Measurements from ENCODE around the gene SYNGAP1. TPM values are rescaled to one million over a fixed set of nuclear protein-coding genes. Genes with fewer than 3 reads are reported as not detected.

Gene SYNGAP1
- total and polyA plus RNA-seq, 2 of the 4 experiments (the other 2 are of a cell fraction): 1.4 to 17.0 TPM

DNA sequence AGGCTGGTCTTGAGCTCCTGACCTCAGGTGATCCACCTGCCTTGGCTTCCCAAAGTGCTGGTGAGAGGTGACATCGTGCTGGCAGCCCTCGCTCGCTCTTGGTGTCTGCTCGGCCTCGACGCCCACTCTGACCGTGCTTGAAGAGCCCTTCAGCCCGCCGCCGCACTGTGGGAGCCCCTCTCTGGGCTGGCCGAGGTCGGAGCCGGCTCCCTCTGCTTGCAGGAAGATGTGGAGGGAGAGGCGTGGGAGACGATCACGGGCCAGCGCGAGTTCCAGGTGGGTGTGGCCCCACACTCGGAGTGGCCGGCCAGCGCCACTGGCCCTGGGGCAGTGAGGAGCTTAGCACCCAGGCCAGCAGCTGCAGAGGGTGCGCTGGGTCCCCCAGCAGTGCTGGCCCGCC is 82.6 kb downstream of the SYNGAP1 start:
- H3K14ac ChIP-seq (replicated peaks; ENCODE audit: low read depth, low read length): no peak overlapping the region
- no peaks in the 10 kb centered on the region for H3K9me1 ChIP-seq (ENCODE audit: insufficient read depth, low read length)
- BruUV-seq (replicated peaks): no TSS peak
- no peak overlapping the region for H3K23ac ChIP-seq (ENCODE audit: low read depth, low read length)
- H4K5ac ChIP-seq (ENCODE audit: low read depth, low read length): no peak overlapping the region
- dilution Hi-C loops (cut with HindIII; ENCODE audit: low sequenced_read_pairs, unreplicated experiment): no loop called here
- ChIA-PET POLR2A (ENCODE audit: unreplicated experiment) (no interaction called here), CTCF (no interaction called here)
- no peaks in the 10 kb centered on the region for H3K79me1 ChIP-seq (ENCODE audit: low read depth in 1 of 2, low read length in 2 of 2)
- no peak overlapping the region for H3K4ac ChIP-seq (ENCODE audit: low read depth, low read length)
- WGBS, 2 experiments (ENCODE audit: extremely low coverage in 2 of 2, insufficient read length in 1 of 2): 78% methylated on average over 4 of the region's 23 CpGs; no CpG with 5 or more reads in 1 of the 2 experiments
- no peak overlapping the region for H3K9ac ChIP-seq (ENCODE audit: low read depth, low read length)
- intact Hi-C loops (cut with micrococcal nuclease): no loop called here
- no peak for TF ChIP-seq RAD21 (IDR thresholded peaks at IDR 0.05; ENCODE audit: low read length)
- TF ChIP-seq BHLHE40 (IDR thresholded peaks at IDR 0.05; ENCODE audit: low read depth, low read length): no peak
- TF ChIP-seq MXI1 (IDR thresholded peaks at IDR 0.05; ENCODE audit: borderline replicate concordance, low read depth, low read length): no peak
- no peak for TF ChIP-seq RCOR1 (IDR thresholded peaks at IDR 0.05; ENCODE audit: insufficient replicate concordance, low read length)
- H3K27ac ChIP-seq (ENCODE audit: insufficient read depth, low read length): no peak overlapping the region
- peaks cover 6% of the 10 kb centered on the region; the same call in 1 of the 2 replicates for H3K27me3 ChIP-seq (ENCODE audit: control insufficient read depth, insufficient read depth, low read length)
- H3K9me3 ChIP-seq (ENCODE audit: control insufficient read depth, insufficient read depth, low read length): no peaks in the 10 kb centered on the region; the same call in 1 of the 2 replicates
- DNase-seq: no peak
- H2BK15ac ChIP-seq (ENCODE audit: low read depth, low read length): no peak overlapping the region
- no peak overlapping the region for H4K8ac ChIP-seq (ENCODE audit: low read depth in 2 of 2, low read length in 2 of 2)
- in situ Hi-C loops (cut with MboI; ENCODE audit: low sequenced_read_pairs): no loop called here
- no peak for ATAC-seq (ENCODE audit: low read depth)
- H4K91ac ChIP-seq (ENCODE audit: insufficient read depth, low read depth, low read length): no peak overlapping the region
- H2AK5ac ChIP-seq (ENCODE audit: low read depth, low read length): no peak overlapping the region
- no peak overlapping the region for H3K4me2 ChIP-seq (ENCODE audit: low read depth, low read length)
- H3K36me3 ChIP-seq (ENCODE audit: control insufficient read depth, insufficient read depth, low read length): no peaks in the 10 kb centered on the region
- no peak overlapping the region for H3K4me3 ChIP-seq (ENCODE audit: insufficient read depth, low read depth, low read length)
- H2BK120ac ChIP-seq (ENCODE audit: low read depth, low read length): no peak overlapping the region
- no peak overlapping the region for H3K18ac ChIP-seq (ENCODE audit: low read depth, low read length)
- H2BK5ac ChIP-seq (ENCODE audit: low read depth, low read length, poor library complexity, severe bottlenecking): no peak overlapping the region
- no peak overlapping the region for H3K56ac ChIP-seq (ENCODE audit: extremely low read depth, insufficient read depth, low read length)
- H2AK9ac ChIP-seq (replicated peaks; ENCODE audit: low read depth, low read length, poor library complexity): no peak overlapping the region
- no peak overlapping the region for H2AFZ ChIP-seq (replicated peaks; ENCODE audit: low read length, poor library complexity)
- no peaks in the 10 kb centered on the region for H4K20me1 ChIP-seq (ENCODE audit: insufficient read depth, low read length)
- no peaks in the 10 kb centered on the region for H3K4me1 ChIP-seq (ENCODE audit: control insufficient read depth, insufficient read depth, low read length)
- H2BK20ac ChIP-seq (ENCODE audit: low read depth, low read length): no peak overlapping the region
